Measurements from ENCODE around the gene NHERF1. TPM values are rescaled to one million over a fixed set of nuclear protein-coding genes. Genes with fewer than 3 reads are reported as not detected.
A peak's percentile ranks its signal among the peaks of the same experiment; 100 is the strongest.

The NHERF1 gene
- total and polyA plus RNA-seq, 2 of the 13 experiments (the other 11 are each of a cell fraction or from before 2014, with no cell fraction given) = 169 to 269 TPM

DNA sequence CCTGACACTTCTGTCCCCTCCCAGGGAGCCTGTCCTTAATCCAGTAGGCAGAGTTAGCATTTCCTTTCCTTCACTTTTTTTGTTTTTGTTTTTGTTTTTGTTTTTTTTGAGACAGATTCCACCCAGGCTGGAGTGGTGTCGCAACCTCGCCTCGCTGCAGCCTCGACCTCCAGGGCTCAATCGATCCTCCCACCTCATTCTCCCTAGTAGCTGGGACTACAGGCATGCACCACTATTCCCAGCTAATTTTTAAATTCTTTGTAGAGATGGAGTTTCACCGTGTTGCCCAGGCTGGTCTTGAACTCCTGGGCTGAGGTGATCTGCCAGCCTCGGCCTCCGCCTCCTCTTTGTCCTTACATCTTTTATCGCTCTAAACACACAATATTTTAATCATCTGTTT lies 4.0 kb downstream of the NHERF1 start (continued):
- 0 out of 2 replicates have a peak, but pooled peaks have one; percentile 3 for TF ChIP-seq REPIN1 (CRISPR knock-in tag; IDR thresholded peaks at IDR 0.05; ENCODE audit: borderline replicate concordance, low read depth)
- TF ChIP-seq CEBPB (IDR thresholded peaks at IDR 0.05; ENCODE audit: borderline replicate concordance, low read depth, low read length) = peak; percentile 91
- TF ChIP-seq BRCA1 (CRISPR knock-in tag; IDR thresholded peaks at IDR 0.05) = no peak
- TF ChIP-seq MAZ (IDR thresholded peaks at IDR 0.05; ENCODE audit: borderline replicate concordance, low read depth, low read length) = no peak
- TF ChIP-seq MAZ (CRISPR knock-in tag; IDR thresholded peaks at IDR 0.05; ENCODE audit: low read depth) = 0 out of 2 replicates have a peak, but pooled peaks have one; percentile 16
- no peak for TF ChIP-seq SP1 (IDR thresholded peaks at IDR 0.05)
- TF ChIP-seq SP1 (CRISPR knock-in tag; IDR thresholded peaks at IDR 0.05) = 0 out of 2 replicates have a peak, but pooled peaks have one; percentile 24
- TF ChIP-seq, protein P1, sequence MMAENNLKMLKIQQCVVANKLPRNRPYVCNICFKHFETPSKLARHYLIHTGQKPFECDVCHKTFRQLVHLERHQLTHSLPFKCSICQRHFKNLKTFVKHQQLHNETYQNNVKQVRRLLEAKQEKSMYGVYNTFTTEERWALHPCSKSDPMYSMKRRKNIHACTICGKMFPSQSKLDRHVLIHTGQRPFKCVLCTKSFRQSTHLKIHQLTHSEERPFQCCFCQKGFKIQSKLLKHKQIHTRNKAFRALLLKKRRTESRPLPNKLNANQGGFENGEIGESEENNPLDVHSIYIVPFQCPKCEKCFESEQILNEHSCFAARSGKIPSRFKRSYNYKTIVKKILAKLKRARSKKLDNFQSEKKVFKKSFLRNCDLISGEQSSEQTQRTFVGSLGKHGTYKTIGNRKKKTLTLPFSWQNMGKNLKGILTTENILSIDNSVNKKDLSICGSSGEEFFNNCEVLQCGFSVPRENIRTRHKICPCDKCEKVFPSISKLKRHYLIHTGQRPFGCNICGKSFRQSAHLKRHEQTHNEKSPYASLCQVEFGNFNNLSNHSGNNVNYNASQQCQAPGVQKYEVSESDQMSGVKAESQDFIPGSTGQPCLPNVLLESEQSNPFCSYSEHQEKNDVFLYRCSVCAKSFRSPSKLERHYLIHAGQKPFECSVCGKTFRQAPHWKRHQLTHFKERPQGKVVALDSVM (CRISPR knock-in tag; IDR thresholded peaks at IDR 0.05) = peak; percentile 76; the same call in 1 of the 2 replicates
- 0 out of 2 replicates have a peak, but pooled peaks have one; percentile 33 for TF ChIP-seq FOXP1 (IDR thresholded peaks at IDR 0.05)
- peak; percentile 71 for TF ChIP-seq FOXP1 (CRISPR knock-in tag; IDR thresholded peaks at IDR 0.05)
- no peak for TF ChIP-seq SALL2 (CRISPR knock-in tag; IDR thresholded peaks at IDR 0.05)
- peak; percentile 96 for TF ChIP-seq GZF1 (CRISPR knock-in tag; IDR thresholded peaks at IDR 0.05)
- no peak for TF ChIP-seq SALL1 (CRISPR knock-in tag; IDR thresholded peaks at IDR 0.05)
- TF ChIP-seq ZKSCAN8 (CRISPR knock-in tag; IDR thresholded peaks at IDR 0.05; ENCODE audit: borderline replicate concordance) = 0 out of 2 replicates have a peak, but pooled peaks have one; percentile 29
- no peak for TF ChIP-seq ZNF282 (IDR thresholded peaks at IDR 0.05; ENCODE audit: partially characterized antibody)
- TF ChIP-seq RBM39 (IDR thresholded peaks at IDR 0.05; ENCODE audit: low read depth, low read length, poor library complexity, severe bottlenecking) = no peak
- TF ChIP-seq POLR2AphosphoS5 (IDR thresholded peaks at IDR 0.05; ENCODE audit: low read depth, low read length) = peak; percentile 39
- TF ChIP-seq, protein P2, sequence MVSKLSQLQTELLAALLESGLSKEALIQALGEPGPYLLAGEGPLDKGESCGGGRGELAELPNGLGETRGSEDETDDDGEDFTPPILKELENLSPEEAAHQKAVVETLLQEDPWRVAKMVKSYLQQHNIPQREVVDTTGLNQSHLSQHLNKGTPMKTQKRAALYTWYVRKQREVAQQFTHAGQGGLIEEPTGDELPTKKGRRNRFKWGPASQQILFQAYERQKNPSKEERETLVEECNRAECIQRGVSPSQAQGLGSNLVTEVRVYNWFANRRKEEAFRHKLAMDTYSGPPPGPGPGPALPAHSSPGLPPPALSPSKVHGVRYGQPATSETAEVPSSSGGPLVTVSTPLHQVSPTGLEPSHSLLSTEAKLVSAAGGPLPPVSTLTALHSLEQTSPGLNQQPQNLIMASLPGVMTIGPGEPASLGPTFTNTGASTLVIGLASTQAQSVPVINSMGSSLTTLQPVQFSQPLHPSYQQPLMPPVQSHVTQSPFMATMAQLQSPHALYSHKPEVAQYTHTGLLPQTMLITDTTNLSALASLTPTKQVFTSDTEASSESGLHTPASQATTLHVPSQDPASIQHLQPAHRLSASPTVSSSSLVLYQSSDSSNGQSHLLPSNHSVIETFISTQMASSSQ (IDR thresholded peaks at IDR 0.05; ENCODE audit: low read depth) = no peak
- TF ChIP-seq, protein P2 (CRISPR knock-in tag; IDR thresholded peaks at IDR 0.05; ENCODE audit: borderline replicate concordance) = 0 out of 2 replicates have a peak, but pooled peaks have one; percentile 2
- TF ChIP-seq ZNF235 (CRISPR knock-in tag; IDR thresholded peaks at IDR 0.05; ENCODE audit: borderline replicate concordance) = no peak
- no peak for TF ChIP-seq ZSCAN25 (CRISPR knock-in tag; IDR thresholded peaks at IDR 0.05)
- TF ChIP-seq NR2F6 (IDR thresholded peaks at IDR 0.05) = no peak
- TF ChIP-seq NR2F6 (CRISPR knock-in tag; IDR thresholded peaks at IDR 0.05) = 0 out of 2 replicates have a peak, but pooled peaks have one; percentile 19
- TF ChIP-seq RARA (CRISPR knock-in tag; IDR thresholded peaks at IDR 0.05) = peak; percentile 44; the same call in 1 of the 2 replicates
- no peak for TF ChIP-seq REXO4 (CRISPR knock-in tag; IDR thresholded peaks at IDR 0.05; ENCODE audit: borderline replicate concordance)
- TF ChIP-seq, protein P3, sequence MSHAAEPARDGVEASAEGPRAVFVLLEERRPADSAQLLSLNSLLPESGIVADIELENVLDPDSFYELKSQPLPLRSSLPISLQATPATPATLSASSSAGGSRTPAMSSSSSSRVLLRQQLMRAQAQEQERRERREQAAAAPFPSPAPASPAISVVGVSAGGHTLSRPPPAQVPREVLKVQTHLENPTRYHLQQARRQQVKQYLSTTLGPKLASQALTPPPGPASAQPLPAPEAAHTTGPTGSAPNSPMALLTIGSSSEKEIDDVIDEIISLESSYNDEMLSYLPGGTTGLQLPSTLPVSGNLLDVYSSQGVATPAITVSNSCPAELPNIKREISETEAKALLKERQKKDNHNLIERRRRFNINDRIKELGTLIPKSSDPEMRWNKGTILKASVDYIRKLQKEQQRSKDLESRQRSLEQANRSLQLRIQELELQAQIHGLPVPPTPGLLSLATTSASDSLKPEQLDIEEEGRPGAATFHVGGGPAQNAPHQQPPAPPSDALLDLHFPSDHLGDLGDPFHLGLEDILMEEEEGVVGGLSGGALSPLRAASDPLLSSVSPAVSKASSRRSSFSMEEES (CRISPR knock-in tag; IDR thresholded peaks at IDR 0.05) = no peak
